ENCODE results near the gene NR4A1. TPM values are rescaled to one million over a fixed set of nuclear protein-coding genes. Genes with fewer than 3 reads are reported as not detected.

Gene NR4A1
- total RNA-seq, 1 donor from 2014 or later, result 60.3 TPM

GRCh38 chr12:52059582-52060497 lies 8.6 kb downstream of the NR4A1 start:
- H3K27me3 Mint-ChIP-seq (ENCODE audit: insufficient read depth), result peaks cover 2% of the 10 kb centered on the region
- no peak overlapping the region for H3K27ac Mint-ChIP-seq
- peaks cover 21% of the 10 kb centered on the region for H3K36me3 Mint-ChIP-seq (ENCODE audit: low read depth)
- intact Hi-C loops (cut with micrococcal nuclease), result no loop called here
- no peaks in the 10 kb centered on the region for H3K9me3 Mint-ChIP-seq
- H3K4me3 Mint-ChIP-seq, result no peak overlapping the region
- no peaks in the 10 kb centered on the region for H3K4me1 Mint-ChIP-seq (ENCODE audit: low read depth)
- DNase-seq (ENCODE audit: low spot score), result no peak

GRCh38 chr12:52060498-52061177 lies 9.4 kb downstream of the NR4A1 start:
- DNase-seq (ENCODE audit: low spot score), result no peak
- intact Hi-C loops (cut with micrococcal nuclease), result no loop called here
- no peaks in the 10 kb centered on the region for H3K9me3 Mint-ChIP-seq
- peaks cover 2% of the 10 kb centered on the region for H3K27me3 Mint-ChIP-seq (ENCODE audit: insufficient read depth)
- H3K27ac Mint-ChIP-seq, result no peak overlapping the region
- no peaks in the 10 kb centered on the region for H3K4me1 Mint-ChIP-seq (ENCODE audit: low read depth)
- peaks cover 21% of the 10 kb centered on the region for H3K36me3 Mint-ChIP-seq (ENCODE audit: low read depth)
- H3K4me3 Mint-ChIP-seq, result no peak overlapping the region

DNA sequence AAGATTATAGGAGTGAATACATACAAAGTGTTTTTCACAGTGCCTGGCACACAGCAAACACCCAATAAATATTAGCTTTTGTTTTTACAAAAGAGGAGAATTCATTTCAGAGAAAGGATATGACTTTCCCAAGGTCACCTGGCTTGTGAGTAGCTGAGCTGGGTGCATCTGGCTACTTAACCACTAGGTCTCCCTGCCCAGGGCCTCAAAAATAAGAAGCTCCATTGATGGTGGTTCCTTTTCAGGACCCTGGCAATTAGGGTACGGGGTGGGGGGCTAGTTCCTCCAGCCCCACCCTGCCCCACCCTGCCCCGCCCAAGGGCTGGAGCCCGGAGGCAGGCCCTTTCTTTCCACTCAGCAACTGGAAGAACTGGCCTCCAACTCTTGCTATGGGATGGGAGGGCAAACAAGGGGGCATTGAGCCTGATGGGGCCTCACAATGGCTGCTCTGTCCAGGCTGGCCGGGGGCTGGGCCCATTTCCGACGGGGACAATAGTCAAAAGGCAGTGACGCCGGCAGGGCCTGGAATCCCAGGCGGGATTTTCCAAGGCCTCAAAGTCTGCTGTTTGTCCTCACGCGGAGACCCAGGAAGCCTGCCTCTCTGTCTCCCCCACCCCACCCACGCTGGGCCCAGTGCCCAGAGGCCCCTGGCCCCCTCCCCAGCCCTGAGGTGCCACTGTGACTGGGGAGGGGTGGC lies 10.4 kb downstream of the NR4A1 start:
- peaks cover 17% of the 10 kb centered on the region for H3K36me3 Mint-ChIP-seq (ENCODE audit: low read depth)
- no peak for DNase-seq (ENCODE audit: low spot score)
- no peaks in the 10 kb centered on the region for H3K9me3 Mint-ChIP-seq
- H3K4me1 Mint-ChIP-seq (ENCODE audit: low read depth), result peaks cover 4% of the 10 kb centered on the region
- peaks cover 2% of the 10 kb centered on the region for H3K27me3 Mint-ChIP-seq (ENCODE audit: insufficient read depth)
- H3K27ac Mint-ChIP-seq, result no peak overlapping the region
- H3K4me3 Mint-ChIP-seq, result no peak overlapping the region
- intact Hi-C loops (cut with micrococcal nuclease), result no loop called here

- peaks cover 8% of the 10 kb centered on the region for H3K4me1 Mint-ChIP-seq (ENCODE audit: low read depth)
- H3K9me3 Mint-ChIP-seq, result no peaks in the 10 kb centered on the region
- H3K36me3 Mint-ChIP-seq (ENCODE audit: low read depth), result peaks cover 12% of the 10 kb centered on the region
- no peak for DNase-seq (ENCODE audit: low spot score)
- H3K4me3 Mint-ChIP-seq, result no peak overlapping the region
- peaks cover 2% of the 10 kb centered on the region for H3K27me3 Mint-ChIP-seq (ENCODE audit: insufficient read depth)
- no peak overlapping the region for H3K27ac Mint-ChIP-seq
- intact Hi-C loops (cut with micrococcal nuclease), result no loop called here
Observed at GRCh38 chr12:52062167-52063081, 11.2 kb downstream of the NR4A1 start.

GRCh38 chr12:52063082-52063924 lies 12.1 kb downstream of the NR4A1 start:
- Mint-ChIP-seq H3K4me3 (no peak overlapping the region), H3K9me3 (no peaks in the 10 kb centered on the region), H3K27me3 (ENCODE audit: insufficient read depth) (peaks cover 2% of the 10 kb centered on the region), H3K4me1 (ENCODE audit: low read depth) (peaks cover 8% of the 10 kb centered on the region), H3K36me3 (ENCODE audit: low read depth) (peaks cover 8% of the 10 kb centered on the region), H3K27ac (no peak overlapping the region)
- intact Hi-C loops (cut with micrococcal nuclease), result no loop called here
- DNase-seq (ENCODE audit: low spot score), result no peak

DNA sequence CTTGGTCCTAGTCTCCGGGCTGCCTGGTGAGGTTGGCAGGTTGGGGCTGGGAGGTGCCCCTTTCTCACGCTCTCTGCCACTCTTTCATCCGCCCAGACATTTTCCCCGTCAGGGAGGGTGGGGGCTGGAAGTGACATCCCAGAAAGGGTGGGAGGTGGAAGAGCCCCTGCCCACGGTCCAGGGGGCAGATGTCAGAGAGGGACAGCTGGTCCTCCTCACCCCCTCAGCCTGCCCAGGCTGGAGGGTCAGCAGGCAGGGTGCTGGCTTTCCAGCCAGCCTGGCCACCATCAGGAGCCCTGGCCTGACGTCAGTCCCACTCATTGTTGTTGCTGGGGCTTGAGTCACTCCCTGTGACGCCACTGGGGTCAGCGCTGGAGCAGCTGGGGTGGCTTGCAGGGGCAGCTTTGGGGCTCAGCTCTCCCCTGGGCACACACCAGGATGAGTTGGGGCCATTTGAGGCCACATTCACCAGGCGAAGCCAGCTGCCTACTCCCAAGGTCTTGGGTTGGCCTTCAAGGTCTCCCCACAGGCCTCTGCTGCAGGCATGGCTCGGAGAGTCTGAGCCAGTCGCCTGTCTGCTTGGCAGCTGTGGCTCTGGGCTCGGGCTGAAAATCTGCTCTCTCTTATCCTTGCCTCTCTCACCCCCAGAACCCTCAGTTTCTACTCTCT lies 12.9 kb downstream of the NR4A1 start:
- H3K9me3 Mint-ChIP-seq, result no peaks in the 10 kb centered on the region
- H3K27ac Mint-ChIP-seq, result no peak overlapping the region
- no peak overlapping the region for H3K4me3 Mint-ChIP-seq
- peaks cover 2% of the 10 kb centered on the region for H3K36me3 Mint-ChIP-seq (ENCODE audit: low read depth)
- intact Hi-C loops (cut with micrococcal nuclease), result no loop called here
- peaks cover 2% of the 10 kb centered on the region for H3K27me3 Mint-ChIP-seq (ENCODE audit: insufficient read depth)
- DNase-seq (ENCODE audit: low spot score), result no peak
- H3K4me1 Mint-ChIP-seq (ENCODE audit: low read depth), result peaks cover 10% of the 10 kb centered on the region

- H3K4me3 Mint-ChIP-seq, result no peak overlapping the region
- H3K36me3 Mint-ChIP-seq (ENCODE audit: low read depth), result peaks cover 4% of the 10 kb centered on the region
- H3K27me3 Mint-ChIP-seq (ENCODE audit: insufficient read depth), result peaks cover 2% of the 10 kb centered on the region
- no peak for DNase-seq (ENCODE audit: low spot score)
- intact Hi-C loops (cut with micrococcal nuclease), result no loop called here
- no peak overlapping the region for H3K27ac Mint-ChIP-seq
- H3K4me1 Mint-ChIP-seq (ENCODE audit: low read depth), result peaks cover 30% of the 10 kb centered on the region
- H3K9me3 Mint-ChIP-seq, result no peaks in the 10 kb centered on the region
Observed at GRCh38 chr12:52066346-52067080, 15.3 kb downstream of the NR4A1 start.

GRCh38 chr12:52067081-52067374 lies 15.8 kb downstream of the NR4A1 start:
- H3K4me3 Mint-ChIP-seq, result no peak overlapping the region
- no peak overlapping the region for H3K27ac Mint-ChIP-seq
- peaks cover 7% of the 10 kb centered on the region for H3K36me3 Mint-ChIP-seq (ENCODE audit: low read depth)
- H3K27me3 Mint-ChIP-seq (ENCODE audit: insufficient read depth), result peaks cover 2% of the 10 kb centered on the region
- H3K4me1 Mint-ChIP-seq (ENCODE audit: low read depth), result peaks cover 35% of the 10 kb centered on the region
- no peak for DNase-seq (ENCODE audit: low spot score)
- intact Hi-C loops (cut with micrococcal nuclease), result no loop called here
- H3K9me3 Mint-ChIP-seq, result no peaks in the 10 kb centered on the region

DNA sequence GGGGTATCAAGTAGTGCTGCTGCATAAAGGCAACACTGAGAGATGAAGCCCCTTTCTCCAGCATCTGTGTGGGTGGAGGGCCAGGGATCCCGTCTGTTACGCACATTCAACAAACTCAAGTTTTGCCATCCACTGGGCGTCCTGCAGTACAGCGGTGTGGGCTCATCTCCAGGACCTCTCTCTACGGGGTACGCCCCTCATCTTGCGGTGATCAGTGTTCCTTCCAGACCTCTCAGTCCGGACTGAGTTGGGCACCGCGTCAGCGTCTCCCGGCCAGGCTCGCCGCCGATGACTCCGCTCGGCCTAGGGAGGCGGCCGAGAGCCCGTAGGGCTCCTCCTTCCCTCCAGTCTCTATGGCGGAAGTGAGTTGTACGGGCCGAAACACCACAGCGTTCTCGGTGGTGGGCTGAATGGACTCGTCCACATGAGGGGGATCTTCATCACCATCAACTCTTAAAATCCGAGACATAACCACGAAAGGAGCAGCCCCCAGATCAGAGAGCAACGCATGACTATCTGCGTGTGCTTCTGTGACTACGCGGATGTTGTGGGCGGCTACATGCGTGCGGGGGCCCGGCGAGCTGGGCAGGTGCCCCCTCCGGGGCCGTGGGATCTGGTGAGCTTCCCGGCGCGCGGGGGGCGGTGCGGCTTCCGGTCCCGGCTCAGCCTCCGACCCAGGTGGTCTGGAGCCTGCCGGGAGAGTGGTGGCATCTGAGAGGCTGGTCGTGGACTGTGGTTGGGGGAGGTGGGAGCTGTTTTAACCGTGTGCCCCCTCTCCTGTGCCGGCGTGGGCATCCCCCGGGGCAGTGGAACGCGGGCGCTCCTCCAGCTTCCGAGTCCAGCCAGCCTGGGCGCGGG lies 18.3 kb downstream of the NR4A1 start, which contains the start of gene ATG101:
Gene ATG101 (plus strand): TSS at position 652 of the 858 bp plus-strand sequence. CDS start 3,673 bp downstream, outside the sequence.
- DNase-seq (ENCODE audit: low spot score), result peak; percentile 84
- Mint-ChIP-seq H3K27me3 (ENCODE audit: insufficient read depth) (peaks cover 2% of the 10 kb centered on the region), H3K4me3 (peak within 1 kb of the TSS; percentile 96), H3K36me3 (ENCODE audit: low read depth) (peaks cover 26% of the 10 kb centered on the region), H3K9me3 (no peaks in the 10 kb centered on the region), H3K4me1 (ENCODE audit: low read depth) (peaks cover 54% of the 10 kb centered on the region), H3K27ac (peak within 1 kb of the TSS; percentile 99)
- intact Hi-C loops (cut with micrococcal nuclease), result loop anchor here (1.0 to 2.0 kb wide), 8 partner anchors 14 to 937 kb away; partner anchors contain the start of genes EIF4B and NR4A1

Data from activated T-helper 1 cell treated with anti-CD3 and anti-CD28 coated beads, Interleukin-12 subunit alpha, Interleukin-12 subunit beta, Interleukin-2, Interleukin-4 antibody, amounts not matched to agents 30 ng/mL and 10 ng/mL and 1 ng/mL, durations not matched to agents 14 hours and 24 hours and 36 hours (primary cell).